T follicular helper cell (primary cell): Measurements from ENCODE around the gene NRP2.

Experiments
- DNase-seq: peaks from one replicate; pipeline ENCODE4 v3.0.0-alpha.2; 2020; ENCODE audit warnings: low read depth

Gene NRP2

GRCh38 chr2:205754285-205754923, 72.1 kb downstream of the NRP2 start:
- no peak for DNase-seq

DNA sequence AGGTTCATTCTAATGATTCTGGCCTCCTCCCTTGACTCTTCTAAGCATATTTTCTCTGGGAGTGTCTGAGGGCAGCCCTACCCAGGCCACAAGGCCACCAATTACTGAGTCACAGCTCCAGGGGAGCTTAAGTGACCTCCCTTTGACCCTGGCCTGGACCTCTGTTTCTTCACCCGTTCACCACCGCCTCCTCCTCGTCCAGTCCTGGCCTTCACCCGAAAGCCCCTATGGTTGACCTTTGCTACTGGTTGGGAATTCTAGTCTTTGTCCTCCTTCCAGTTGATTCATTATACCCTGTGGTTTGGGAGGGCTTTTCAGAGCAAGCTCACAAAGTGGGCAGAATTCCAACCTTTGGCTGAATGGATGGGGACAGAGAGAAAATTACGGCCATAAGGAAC, 72.6 kb downstream of the NRP2 start:
- no peak for DNase-seq

DNA sequence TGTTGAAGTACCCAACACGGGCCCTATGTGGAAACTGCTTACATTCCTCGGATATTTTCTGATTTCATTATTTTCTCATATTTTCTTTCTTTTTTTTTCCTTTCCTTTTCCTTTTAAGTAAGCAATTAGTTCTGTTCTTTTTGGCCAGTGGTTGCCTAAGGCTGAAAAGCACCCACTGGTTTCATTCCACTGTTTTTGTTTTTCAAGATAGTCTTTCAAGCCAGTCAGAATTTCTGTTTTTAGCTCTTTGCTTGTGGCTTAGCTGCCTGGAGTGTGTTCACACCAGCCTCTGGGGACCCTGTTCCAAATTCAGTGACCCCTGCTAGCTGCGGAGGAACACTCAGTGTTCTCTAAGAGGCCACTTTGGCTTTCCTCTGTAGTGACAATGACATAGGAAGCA, 73.6 kb downstream of the NRP2 start:
- DNase-seq = no peak

DNA sequence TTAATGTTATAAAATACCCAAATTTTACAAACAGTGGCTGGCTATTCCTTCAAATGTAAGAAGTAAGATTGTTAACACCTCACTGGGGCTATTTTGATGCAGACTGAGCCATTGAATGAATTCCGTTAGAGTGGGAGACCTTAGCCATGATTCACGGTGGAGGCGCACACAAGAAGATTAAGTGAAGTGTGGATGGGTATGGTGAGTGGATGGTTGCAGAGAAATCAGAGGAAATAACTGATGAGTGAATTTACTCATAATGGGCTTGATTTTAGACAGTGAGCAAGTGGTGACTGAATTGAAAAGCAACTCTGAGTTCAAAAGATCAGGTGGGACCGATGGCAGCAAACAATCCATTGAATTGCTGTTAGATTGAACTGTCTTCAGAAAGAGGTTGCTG, 75.0 kb downstream of the NRP2 start:
- DNase-seq = no peak

- DNase-seq = no peak
Measured at GRCh38 chr2:205758051-205758450, 75.8 kb downstream of the NRP2 start.

- no peak for DNase-seq
Measured at GRCh38 chr2:205758500-205758899, 76.2 kb downstream of the NRP2 start.

- no peak for DNase-seq
Measured at GRCh38 chr2:205759257-205759656, 77.0 kb downstream of the NRP2 start.

GRCh38 chr2:205759732-205760131, 77.4 kb downstream of the NRP2 start:
- no peak for DNase-seq

- DNase-seq = no peak
Measured at GRCh38 chr2:205760157-205760556, 77.9 kb downstream of the NRP2 start.

GRCh38 chr2:205761421-205761820, 79.1 kb downstream of the NRP2 start:
- DNase-seq = no peak

GRCh38 chr2:205762881-205763280, 80.6 kb downstream of the NRP2 start:
- DNase-seq = no peak

DNA sequence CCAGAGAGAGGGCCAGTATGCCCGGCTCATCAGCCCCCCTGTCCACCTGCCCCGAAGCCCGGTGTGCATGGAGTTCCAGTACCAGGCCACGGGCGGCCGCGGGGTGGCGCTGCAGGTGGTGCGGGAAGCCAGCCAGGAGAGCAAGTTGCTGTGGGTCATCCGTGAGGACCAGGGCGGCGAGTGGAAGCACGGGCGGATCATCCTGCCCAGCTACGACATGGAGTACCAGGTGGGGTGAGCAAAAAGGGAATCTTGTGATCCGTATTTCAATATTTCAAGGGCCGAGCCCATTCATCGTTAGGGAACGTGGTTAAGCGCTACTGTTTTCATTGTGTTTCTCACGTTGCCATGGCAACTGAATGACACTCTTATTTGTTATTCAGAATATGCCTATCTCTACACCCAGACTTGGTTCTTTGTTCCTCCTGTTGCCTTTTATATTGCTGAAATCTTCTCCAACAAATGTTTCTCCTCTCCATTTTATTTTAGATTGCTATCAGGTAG, 81.5 kb downstream of the NRP2 start:
- no peak for DNase-seq

GRCh38 chr2:205764270-205764746, 82.0 kb downstream of the NRP2 start:
- DNase-seq = no peak

- no peak for DNase-seq
Measured at GRCh38 chr2:205765151-205765550, 82.8 kb downstream of the NRP2 start.

- peak; percentile 6 for DNase-seq
Measured at GRCh38 chr2:205766779-205767359, 84.6 kb downstream of the NRP2 start.

DNA sequence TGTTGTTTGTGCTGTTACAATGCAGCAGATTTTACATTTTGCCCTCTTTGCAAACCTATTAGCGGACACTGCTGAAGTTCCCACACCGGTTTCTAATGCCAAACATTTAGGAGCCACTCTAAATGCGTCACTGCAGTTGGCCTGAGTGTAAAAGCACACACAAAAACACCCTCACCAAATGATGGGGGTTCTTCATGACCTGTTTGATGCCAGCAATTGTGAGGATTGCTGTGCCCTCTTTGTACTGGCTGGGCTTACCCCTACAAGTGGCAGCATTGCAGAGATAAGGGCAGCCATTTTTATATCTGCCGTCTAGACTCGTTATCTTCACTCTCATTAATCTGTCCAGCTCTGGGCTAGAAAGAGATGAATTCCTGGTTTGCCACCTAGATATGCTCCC, 85.3 kb downstream of the NRP2 start:
- no peak for DNase-seq

- no peak for DNase-seq
Measured at GRCh38 chr2:205768341-205768740, 86.0 kb downstream of the NRP2 start.

GRCh38 chr2:205768815-205769494, 86.7 kb downstream of the NRP2 start:
- no peak for DNase-seq

GRCh38 chr2:205769495-205769850, 87.2 kb downstream of the NRP2 start:
- no peak for DNase-seq

DNA sequence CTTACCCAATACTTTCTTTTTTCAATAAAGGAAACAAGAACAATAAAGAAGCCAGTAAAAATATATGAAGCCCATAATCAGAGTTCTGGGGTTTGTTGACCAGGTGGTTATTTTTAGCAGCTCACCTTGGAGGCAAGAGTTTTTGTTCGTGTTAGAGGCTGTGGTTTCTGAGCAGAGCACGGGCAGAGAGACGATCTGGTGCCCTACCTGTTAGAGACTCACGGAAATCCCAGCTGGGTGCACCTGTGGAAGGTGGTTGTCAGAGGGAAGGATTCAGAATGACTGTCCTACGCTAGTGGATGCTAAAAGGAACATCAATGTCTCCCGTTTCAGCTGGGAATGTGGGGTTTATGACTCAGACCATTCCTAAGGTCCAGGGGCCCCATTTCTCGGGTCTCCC, 87.6 kb downstream of the NRP2 start:
- no peak for DNase-seq

DNA sequence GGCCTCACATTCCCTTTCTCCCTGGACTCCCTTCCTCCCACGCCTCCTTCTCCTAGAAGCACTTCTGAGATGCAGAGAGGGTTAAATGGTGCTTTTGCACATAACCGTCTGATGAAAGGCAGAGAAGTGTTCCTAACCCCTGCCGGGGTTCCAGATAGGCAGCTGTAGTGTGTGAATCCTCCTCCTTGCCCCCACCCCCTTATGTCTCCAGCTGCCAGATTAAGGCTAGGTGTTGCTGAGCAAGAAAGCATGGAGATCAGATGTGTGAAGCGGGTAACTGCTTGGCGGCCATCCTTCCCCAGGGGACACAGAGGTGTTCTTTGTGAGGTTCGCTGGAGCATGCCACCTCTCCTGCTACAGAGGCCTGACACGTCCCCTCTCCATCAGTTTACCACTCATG, 88.3 kb downstream of the NRP2 start:
- no peak for DNase-seq

- DNase-seq = no peak
Measured at GRCh38 chr2:205771031-205771430, 88.7 kb downstream of the NRP2 start.

GRCh38 chr2:205771666-205772065, 89.4 kb downstream of the NRP2 start:
- DNase-seq = no peak
